Urinary bladder (tissue), 4 donors: ENCODE results near the gene NKX6-1. TPM values are rescaled to one million over a fixed set of nuclear protein-coding genes. Genes with fewer than 3 reads are reported as not detected.
A peak's percentile ranks its signal among the peaks of the same experiment; 100 is the strongest.

Experiments
- DNase-seq: peaks from one replicate; pipeline ENCODE4 v3.0.0-alpha.2; 2015; ENCODE audit errors: extremely low spot score
- H3K27ac ChIP-seq: one replicate; pipeline ENCODE4 v1.5.1; 2013; ENCODE audit warnings: low read depth, mild to moderate bottlenecking, moderate library complexity
- H3K36me3 ChIP-seq: one replicate; pipeline ENCODE4 v1.6.1; 2013; ENCODE audit warnings: mild to moderate bottlenecking, moderate library complexity; ENCODE audit not compliant: insufficient read depth
- H3K4me1 ChIP-seq: one replicate; pipeline ENCODE4 v1.6.1; 2013; ENCODE audit warnings: mild to moderate bottlenecking, moderate library complexity; ENCODE audit not compliant: insufficient read depth
- H3K4me3 ChIP-seq: one replicate; pipeline ENCODE4 v1.5.1; 2013; ENCODE audit warnings: low read depth, low read length
- WGBS: extraction: QIAGEN DNeasy Blood & Tissue Kit; methylation state at CpG from one replicate; pipeline ENCODE4 v1.1.7; 2013; 5-methylcytosine and 5-hydroxymethylcytosine counted together
- polyA plus RNA-seq: library from polyadenylated mRNA; stranded (reverse); fragments of 200-250 nt; gene quantifications from one replicate; pipeline ENCODE4 v1.2.3, GENCODE V29; 2013
- total RNA-seq: library from RNA; depleted of rRNA; stranded (reverse); fragments of >200 nt; gene quantifications from one replicate; pipeline ENCODE4 v1.2.3, GENCODE V29; 2014
- donor health status: healthy with polysubstance abuse.
- donor health status: healthy.

The NKX6-1 gene
- total and polyA plus RNA-seq, 2 donors, result 0.10 TPM; not detected in 1

GRCh38 chr4:84495118-84495793 lies 3.8 kb downstream of the NKX6-1 start:
- no peaks in the 10 kb centered on the region for H3K4me1 ChIP-seq

GRCh38 chr4:84494531-84494930 lies 4.6 kb downstream of the NKX6-1 start:
- WGBS, result 46% methylated on average over 2 of the region's 2 CpGs
- H3K27ac ChIP-seq, result no peak overlapping the region
- H3K4me3 ChIP-seq, result no peak overlapping the region
- no peak for DNase-seq
- no peaks in the 10 kb centered on the region for H3K36me3 ChIP-seq
- no peaks in the 10 kb centered on the region for H3K4me1 ChIP-seq

More at GRCh38 chr4:84495118-84495793, 3.8 kb downstream of the NKX6-1 start:
- no peaks in the 10 kb centered on the region for H3K36me3 ChIP-seq
- 8% methylated on average over 21 of the region's 21 CpGs for WGBS
- no peak for DNase-seq
- no peak overlapping the region for H3K27ac ChIP-seq
- no peak overlapping the region for H3K4me3 ChIP-seq

GRCh38 chr4:84494076-84494475 lies 5.0 kb downstream of the NKX6-1 start:
- H3K36me3 ChIP-seq, result no peaks in the 10 kb centered on the region
- 15% methylated on average over 2 of the region's 2 CpGs for WGBS
- no peak for DNase-seq
- H3K4me3 ChIP-seq, result no peak overlapping the region
- no peak overlapping the region for H3K27ac ChIP-seq
- H3K4me1 ChIP-seq, result no peaks in the 10 kb centered on the region

- no peak overlapping the region for H3K4me3 ChIP-seq
- 2% methylated on average over 62 of the region's 62 CpGs for WGBS
- H3K36me3 ChIP-seq, result no peaks in the 10 kb centered on the region
- H3K4me1 ChIP-seq, result no peaks in the 10 kb centered on the region
- no peak overlapping the region for H3K27ac ChIP-seq
- DNase-seq, result no peak
These were observed 5.8 kb downstream of the NKX6-1 start for GRCh38 chr4:84493092-84493850.

GRCh38 chr4:84492737-84493091 lies 6.4 kb downstream of the NKX6-1 start:
- Histone ChIP-seq H3K36me3 (no peaks in the 10 kb centered on the region), H3K4me3 (no peak overlapping the region), H3K27ac (no peak overlapping the region), H3K4me1 (no peaks in the 10 kb centered on the region)
- no peak for DNase-seq
- WGBS, result 5% methylated on average over 28 of the region's 28 CpGs

- DNase-seq, result no peak
- H3K4me3 ChIP-seq, result no peak overlapping the region
- no peak overlapping the region for H3K27ac ChIP-seq
- WGBS, result 4% methylated on average over 12 of the region's 12 CpGs
- no peaks in the 10 kb centered on the region for H3K36me3 ChIP-seq
- H3K4me1 ChIP-seq, result no peaks in the 10 kb centered on the region
These were observed 6.8 kb downstream of the NKX6-1 start for GRCh38 chr4:84492290-84492689.

- Histone ChIP-seq H3K4me3 (no peak overlapping the region), H3K4me1 (no peaks in the 10 kb centered on the region), H3K27ac (no peak overlapping the region), H3K36me3 (no peaks in the 10 kb centered on the region)
- 9% methylated on average over 6 of the region's 6 CpGs for WGBS
- no peak for DNase-seq
These were observed 7.6 kb downstream of the NKX6-1 start for GRCh38 chr4:84491481-84491880.

- no peak overlapping the region for H3K27ac ChIP-seq
- no peaks in the 10 kb centered on the region for H3K4me1 ChIP-seq
- no peak for DNase-seq
- H3K36me3 ChIP-seq, result no peaks in the 10 kb centered on the region
- WGBS, result 35% methylated on average over 1 of the region's 1 CpG
- no peak overlapping the region for H3K4me3 ChIP-seq
These were observed 8.4 kb downstream of the NKX6-1 start for GRCh38 chr4:84490663-84491062.

- WGBS, result 14% methylated on average over 4 of the region's 4 CpGs
These were observed 14.9 kb downstream of the NKX6-1 start for GRCh38 chr4:84484236-84484635.

GRCh38 chr4:84483688-84484087 lies 15.4 kb downstream of the NKX6-1 start:
- DNase-seq, result no peak

More at GRCh38 chr4:84484236-84484635, 14.9 kb downstream of the NKX6-1 start:
- Histone ChIP-seq H3K27ac (no peak overlapping the region), H3K4me1 (no peaks in the 10 kb centered on the region), H3K36me3 (no peaks in the 10 kb centered on the region), H3K4me3 (no peak overlapping the region)
- DNase-seq, result no peak

GRCh38 chr4:84482564-84483563 lies 16.2 kb downstream of the NKX6-1 start:
- Histone ChIP-seq H3K4me3 (peak overlapping the region; percentile 0), H3K36me3 (no peaks in the 10 kb centered on the region), H3K27ac (no peak overlapping the region), H3K4me1 (no peaks in the 10 kb centered on the region)
- no peak for DNase-seq
- WGBS, result 4% methylated on average over 69 of the region's 69 CpGs

More at GRCh38 chr4:84483688-84484087, 15.4 kb downstream of the NKX6-1 start:
- Histone ChIP-seq H3K4me3 (no peak overlapping the region), H3K4me1 (no peaks in the 10 kb centered on the region), H3K27ac (no peak overlapping the region), H3K36me3 (no peaks in the 10 kb centered on the region)
- 7% methylated on average over 20 of the region's 20 CpGs for WGBS

GRCh38 chr4:84481860-84482245 lies 17.2 kb downstream of the NKX6-1 start:
- WGBS, result 3% methylated on average over 20 of the region's 20 CpGs
- H3K4me1 ChIP-seq, result no peaks in the 10 kb centered on the region

GRCh38 chr4:84481077-84481859 lies 17.8 kb downstream of the NKX6-1 start:
- no peaks in the 10 kb centered on the region for H3K36me3 ChIP-seq
- no peak overlapping the region for H3K27ac ChIP-seq
- WGBS, result 6% methylated on average over 45 of the region's 45 CpGs
- DNase-seq, result no peak
- no peak overlapping the region for H3K4me3 ChIP-seq
- no peaks in the 10 kb centered on the region for H3K4me1 ChIP-seq

More at GRCh38 chr4:84481860-84482245, 17.2 kb downstream of the NKX6-1 start:
- H3K4me3 ChIP-seq, result no peak overlapping the region
- H3K27ac ChIP-seq, result no peak overlapping the region
- no peaks in the 10 kb centered on the region for H3K36me3 ChIP-seq
- no peak for DNase-seq
